ENCODE measurements around the gene CRACR2B. TPM values are rescaled to one million over a fixed set of nuclear protein-coding genes. Genes with fewer than 3 reads are reported as not detected.
A peak's percentile ranks its signal among the peaks of the same experiment; 100 is the strongest.

Gene CRACR2B
- total RNA-seq, 1 donor from 2014 or later, result 1.5 TPM

DNA sequence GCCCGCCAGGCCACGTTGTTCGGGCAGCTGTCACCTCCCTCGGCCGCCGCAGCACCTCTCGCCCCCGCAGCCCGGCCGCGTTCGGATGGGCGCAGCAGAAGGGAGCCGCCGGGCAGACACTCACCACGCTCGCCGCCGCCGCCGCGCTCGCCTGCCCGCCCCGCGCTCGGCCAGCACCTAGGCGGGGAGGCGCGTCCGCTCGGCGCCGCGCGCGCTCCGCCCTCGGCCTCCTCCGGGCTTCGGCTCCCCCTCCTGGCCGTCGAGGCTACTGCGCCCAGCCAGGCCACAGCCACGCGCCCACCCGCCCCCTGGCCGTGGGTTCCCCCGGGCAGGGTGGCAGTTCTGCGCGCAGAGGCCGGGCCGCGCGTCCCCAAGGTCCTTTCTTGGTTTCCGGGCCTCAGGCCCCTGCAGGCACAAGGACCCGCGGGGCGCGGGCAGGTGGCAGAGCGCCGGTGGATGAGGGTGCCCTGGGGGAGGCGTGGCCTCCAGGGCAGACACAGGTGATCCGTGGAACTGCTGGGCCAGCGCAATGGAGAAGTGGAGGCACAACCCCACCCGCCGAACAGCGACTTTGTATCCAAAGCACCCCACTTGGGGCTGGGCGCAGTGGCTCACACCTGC is 29.5 kb upstream of the CRACR2B start, which contains the start of gene SLC25A22:
Gene SLC25A22, minus strand, starts transcription at position 189 of the 621 bp plus-strand sequence. CDS start 3,275 bp downstream, outside the sequence.
- no peaks in the 10 kb centered on the region for H3K9me3 Mint-ChIP-seq

DNA sequence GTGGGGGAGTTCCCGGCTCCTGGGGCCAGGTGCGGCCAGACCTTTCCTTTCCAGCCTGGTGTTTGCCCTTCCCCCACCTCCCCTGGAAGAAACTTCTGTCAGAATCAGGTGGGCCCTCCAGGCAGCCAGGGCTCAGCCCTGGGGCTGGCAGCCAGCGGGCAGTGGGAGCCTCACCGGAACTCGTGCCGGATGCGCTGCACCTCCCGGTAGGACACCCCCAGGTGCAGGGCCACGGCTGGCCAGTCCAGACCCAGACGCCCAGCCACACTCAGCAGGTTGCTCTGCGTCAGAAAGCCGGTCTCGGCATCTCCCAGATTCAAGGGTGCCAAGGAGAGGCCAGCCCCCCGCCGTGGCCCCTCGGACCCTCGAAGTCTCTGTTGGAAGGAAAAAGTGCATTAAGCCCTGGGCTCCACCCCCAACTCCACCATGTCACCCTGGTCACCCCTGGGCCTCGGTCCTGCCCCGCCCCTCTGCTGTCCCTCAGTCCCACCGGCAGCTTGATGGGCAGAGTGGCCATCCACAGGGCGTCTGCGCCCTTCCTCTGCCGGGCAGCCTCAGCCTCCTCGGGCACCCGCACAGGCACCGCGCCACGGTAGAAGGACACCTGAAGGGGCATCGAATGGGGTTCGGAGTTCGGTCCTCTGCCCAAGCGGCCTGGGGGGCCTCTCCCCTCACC is 27.9 kb upstream of the CRACR2B start:
- H3K9me3 Mint-ChIP-seq, result no peaks in the 10 kb centered on the region
- peaks cover 14% of the 10 kb centered on the region for H3K36me3 Mint-ChIP-seq (ENCODE audit: low read depth)
- peaks cover 9% of the 10 kb centered on the region for H3K4me1 Mint-ChIP-seq
- no peak for DNase-seq
- H3K27ac Mint-ChIP-seq, result no peak overlapping the region
- intact Hi-C loops (cut with micrococcal nuclease), result loop anchor here (5.0 kb wide), 3 partner anchors 102 to 292 kb away; partner anchors contain the start of genes DEAF1, PHRF1, RNH1 and TMEM80
- no peak overlapping the region for H3K4me3 Mint-ChIP-seq
- H3K27me3 Mint-ChIP-seq, result no peaks in the 10 kb centered on the region

More for the DNA sequence above, 29.5 kb upstream of the CRACR2B start, which contains the start of gene SLC25A22:
- Mint-ChIP-seq H3K27me3 (no peaks in the 10 kb centered on the region), H3K36me3 (ENCODE audit: low read depth) (peaks cover 16% of the 10 kb centered on the region), H3K4me1 (peaks cover 7% of the 10 kb centered on the region), H3K27ac (peak within 1 kb of the TSS; percentile 87), H3K4me3 (peak within 1 kb of the TSS; percentile 91)
- intact Hi-C loops (cut with micrococcal nuclease), result loop anchor here (5.0 kb wide), 3 partner anchors 101 to 291 kb away; partner anchors contain the start of genes DEAF1, PHRF1, RNH1 and TMEM80
- DNase-seq, result peak; percentile 97

DNA sequence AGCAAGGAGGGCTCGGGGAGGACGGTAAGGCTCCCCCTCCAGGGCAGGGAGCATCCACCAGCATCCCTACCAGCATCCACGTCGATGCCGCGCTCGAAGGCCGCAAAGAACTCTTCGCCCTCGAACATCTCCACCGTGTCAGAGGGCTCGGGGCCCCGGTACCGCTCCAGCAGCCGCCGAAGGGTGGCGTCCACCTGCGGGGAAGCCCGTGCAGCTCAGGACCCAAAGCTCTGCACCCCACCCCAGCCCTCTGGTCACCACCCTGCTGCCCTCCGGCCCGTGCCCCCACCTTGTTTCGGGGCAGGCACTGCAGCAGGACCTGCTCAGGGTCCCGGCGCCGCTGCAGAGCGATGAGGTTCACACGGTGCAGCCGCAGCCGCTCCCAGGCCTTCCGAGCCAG is 27.2 kb upstream of the CRACR2B start:
- H3K27ac Mint-ChIP-seq, result no peak overlapping the region
- H3K9me3 Mint-ChIP-seq, result no peaks in the 10 kb centered on the region
- no peaks in the 10 kb centered on the region for H3K27me3 Mint-ChIP-seq
- no peak for DNase-seq
- intact Hi-C loops (cut with micrococcal nuclease), result no loop called here
- peaks cover 9% of the 10 kb centered on the region for H3K4me1 Mint-ChIP-seq
- no peak overlapping the region for H3K4me3 Mint-ChIP-seq
- H3K36me3 Mint-ChIP-seq (ENCODE audit: low read depth), result peaks cover 14% of the 10 kb centered on the region

DNA sequence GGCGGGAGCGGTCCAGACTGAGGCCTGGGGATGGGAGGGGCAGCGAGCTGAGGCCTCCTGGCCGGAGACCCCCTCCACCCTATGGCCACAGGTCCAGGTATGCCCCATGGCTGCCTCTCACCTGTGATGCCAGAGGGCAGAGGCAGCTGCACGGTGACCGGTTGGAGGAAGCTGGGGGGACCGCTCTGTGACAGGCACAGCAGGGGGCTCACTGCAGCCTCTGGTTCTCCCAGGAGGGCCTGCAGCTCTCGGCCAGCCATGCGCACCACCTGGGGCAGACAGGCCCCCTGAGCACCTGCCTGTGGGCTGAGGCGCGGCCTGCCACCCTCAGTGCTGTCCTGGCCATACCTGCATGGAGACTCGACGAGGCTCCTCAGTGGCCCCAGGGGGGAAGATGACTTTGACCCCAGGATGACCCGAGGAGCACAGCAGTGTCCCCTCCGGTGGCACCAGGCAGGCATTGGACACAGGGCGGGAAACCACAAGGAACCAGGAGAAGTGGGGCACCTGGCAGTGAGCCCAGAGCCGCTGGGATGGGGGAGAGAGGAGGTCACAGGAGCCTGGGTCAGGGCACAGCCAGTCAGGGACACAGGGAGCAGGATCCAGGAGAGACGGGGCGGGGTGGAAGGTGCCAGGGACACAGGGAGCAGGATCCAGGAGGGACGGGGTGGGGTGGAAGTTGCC is 26.5 kb upstream of the CRACR2B start:
- DNase-seq, result no peak
- no peaks in the 10 kb centered on the region for H3K9me3 Mint-ChIP-seq
- peaks cover 10% of the 10 kb centered on the region for H3K36me3 Mint-ChIP-seq (ENCODE audit: low read depth)
- H3K4me3 Mint-ChIP-seq, result peak overlapping the region; percentile 35
- peaks cover 7% of the 10 kb centered on the region for H3K4me1 Mint-ChIP-seq
- intact Hi-C loops (cut with micrococcal nuclease), result no loop called here
- H3K27ac Mint-ChIP-seq, result peak overlapping the region; percentile 20
- H3K27me3 Mint-ChIP-seq, result no peaks in the 10 kb centered on the region

DNA sequence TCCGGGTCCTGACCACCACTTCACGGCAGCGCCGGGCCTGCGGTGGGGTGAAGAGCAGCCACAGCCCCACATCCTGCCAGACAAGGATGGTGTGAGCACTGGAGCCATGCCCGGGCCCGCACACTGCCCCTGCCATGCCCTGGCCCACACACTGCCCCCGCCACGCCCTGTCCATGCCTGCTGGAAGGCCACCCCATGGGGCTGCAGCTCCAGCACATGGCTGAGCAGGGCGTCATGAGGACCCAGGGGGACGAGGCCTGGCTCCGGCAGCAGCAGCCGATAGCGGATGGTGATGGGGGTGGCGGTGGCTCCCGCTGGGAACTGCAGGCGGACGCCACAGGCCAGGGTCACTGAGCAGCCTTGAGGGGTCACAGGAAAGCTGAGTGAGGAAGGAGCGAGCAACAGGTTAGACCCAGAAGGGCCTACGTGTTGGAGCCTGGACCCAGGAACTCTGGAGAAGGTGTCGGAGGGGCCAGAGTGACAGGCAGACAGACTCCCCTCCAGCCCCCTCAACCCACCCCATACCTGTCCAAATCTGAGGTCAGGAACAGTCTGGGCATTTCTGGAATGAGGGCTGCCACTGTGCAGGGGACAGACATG is 25.6 kb upstream of the CRACR2B start:
- H3K4me3 Mint-ChIP-seq, result no peak overlapping the region

DNA sequence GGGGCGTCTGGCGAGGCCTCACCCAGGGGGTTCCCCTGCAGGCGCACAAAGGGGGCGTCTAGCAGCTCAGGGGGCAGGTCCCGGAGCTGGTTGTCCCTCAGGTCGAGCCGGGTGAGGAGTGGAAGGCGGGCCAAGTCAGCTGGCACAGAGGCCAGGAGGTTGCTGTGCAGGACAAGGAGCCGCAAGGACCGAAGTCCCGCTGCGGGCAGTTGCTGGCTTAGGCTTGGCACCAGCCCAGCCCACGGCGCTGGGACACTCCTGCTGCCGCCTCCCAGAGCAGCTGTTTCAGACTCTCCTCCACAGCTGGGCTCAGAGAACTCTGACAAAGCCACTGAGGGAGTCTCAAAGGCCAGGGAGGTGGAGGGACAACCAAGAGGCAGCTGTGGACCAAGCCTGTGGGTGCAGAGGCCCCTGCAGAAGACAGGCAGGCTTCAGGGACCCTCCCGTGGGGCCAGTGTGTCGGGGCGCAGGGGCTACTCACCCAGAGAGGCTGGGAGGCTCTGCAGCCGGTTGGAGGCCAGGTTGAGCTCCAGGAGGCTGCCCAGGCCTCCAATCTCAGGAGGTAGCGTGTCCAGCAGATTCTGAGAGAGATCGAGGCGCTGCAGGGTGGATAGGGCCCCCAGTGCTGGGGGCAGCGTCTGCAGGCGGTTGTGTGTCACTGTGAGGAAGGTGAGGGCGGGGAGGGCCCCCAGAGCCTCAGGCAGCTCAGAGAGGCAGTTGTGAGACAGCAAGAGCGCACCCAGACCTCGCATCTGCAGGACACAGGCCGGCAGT is 24.8 kb upstream of the CRACR2B start:
- Mint-ChIP-seq H3K36me3 (ENCODE audit: low read depth) (peaks cover 10% of the 10 kb centered on the region), H3K9me3 (no peaks in the 10 kb centered on the region), H3K4me3 (peak overlapping the region; percentile 45), H3K27ac (no peak overlapping the region), H3K4me1 (peaks cover 4% of the 10 kb centered on the region), H3K27me3 (no peaks in the 10 kb centered on the region)
- DNase-seq, result no peak
- intact Hi-C loops (cut with micrococcal nuclease), result no loop called here

More for the DNA sequence above, 25.6 kb upstream of the CRACR2B start:
- intact Hi-C loops (cut with micrococcal nuclease), result no loop called here
- H3K4me1 Mint-ChIP-seq, result peaks cover 2% of the 10 kb centered on the region
- peaks cover 10% of the 10 kb centered on the region for H3K36me3 Mint-ChIP-seq (ENCODE audit: low read depth)
- DNase-seq, result no peak
- H3K9me3 Mint-ChIP-seq, result no peaks in the 10 kb centered on the region
- no peaks in the 10 kb centered on the region for H3K27me3 Mint-ChIP-seq
- no peak overlapping the region for H3K27ac Mint-ChIP-seq

DNA sequence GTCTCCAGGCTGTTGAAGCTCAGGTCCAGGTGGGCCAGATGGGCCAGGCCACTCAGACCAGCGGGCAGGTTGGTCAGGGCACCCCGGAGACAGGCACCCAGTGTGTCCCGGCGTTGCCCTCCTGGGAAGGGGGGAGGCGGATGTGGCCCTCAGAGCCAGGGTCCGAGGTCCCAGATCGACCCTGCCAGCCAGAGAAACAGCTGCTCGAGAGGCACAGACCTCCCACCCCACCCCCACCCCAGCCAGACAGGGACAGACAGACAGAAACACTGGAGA is 24.3 kb upstream of the CRACR2B start:
- H3K4me1 Mint-ChIP-seq, result peaks cover 6% of the 10 kb centered on the region
- peaks cover 10% of the 10 kb centered on the region for H3K36me3 Mint-ChIP-seq (ENCODE audit: low read depth)
- intact Hi-C loops (cut with micrococcal nuclease), result no loop called here
- H3K27ac Mint-ChIP-seq, result no peak overlapping the region
- no peak for DNase-seq
- H3K27me3 Mint-ChIP-seq, result no peaks in the 10 kb centered on the region
- peak overlapping the region; percentile 79 for H3K4me3 Mint-ChIP-seq
- H3K9me3 Mint-ChIP-seq, result no peaks in the 10 kb centered on the region

DNA sequence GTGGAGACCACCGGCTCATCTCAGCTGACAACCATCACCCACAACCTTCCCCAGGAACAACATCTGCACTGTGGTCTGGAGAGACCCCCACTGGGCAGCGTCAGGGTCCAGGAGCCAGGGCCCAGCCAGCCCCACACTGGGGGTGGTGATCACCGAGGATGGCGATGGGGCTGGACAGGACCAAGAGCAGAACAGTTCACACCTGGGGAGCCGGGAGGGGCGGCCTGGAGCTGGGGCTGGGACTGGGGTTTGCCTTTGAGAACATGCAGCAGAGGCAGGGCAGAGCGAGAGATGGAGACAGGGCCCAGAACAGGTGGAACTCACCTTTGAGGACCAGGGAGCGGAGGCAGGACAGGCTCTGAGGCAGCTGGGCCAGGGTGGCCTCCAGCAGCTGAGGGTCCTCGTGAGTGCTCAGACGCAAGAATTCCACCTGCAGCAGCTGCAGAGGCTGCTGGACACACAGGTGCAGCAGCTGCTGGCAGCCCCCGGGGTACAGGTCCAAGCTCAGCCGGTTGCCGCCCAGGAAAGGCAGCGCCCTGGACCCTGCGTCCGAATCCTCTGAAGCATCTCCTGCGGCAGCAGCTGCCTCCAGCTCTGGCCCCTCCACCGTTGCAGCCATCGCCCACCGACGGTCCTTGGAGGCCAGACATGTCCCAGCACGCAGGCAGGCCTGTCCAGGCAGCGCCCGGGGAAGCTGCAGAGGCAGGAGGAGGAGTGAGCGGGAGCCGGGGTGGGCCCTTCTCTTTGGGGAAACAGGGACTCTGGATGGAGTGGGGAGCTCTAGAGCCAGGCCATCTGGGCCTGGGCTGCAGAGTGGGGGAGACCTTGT is 23.7 kb upstream of the CRACR2B start:
- peak overlapping the region; percentile 69 for H3K27ac Mint-ChIP-seq
- peaks cover 11% of the 10 kb centered on the region for H3K36me3 Mint-ChIP-seq (ENCODE audit: low read depth)
- no peaks in the 10 kb centered on the region for H3K27me3 Mint-ChIP-seq
- H3K4me3 Mint-ChIP-seq, result peak overlapping the region; percentile 79
- no peaks in the 10 kb centered on the region for H3K9me3 Mint-ChIP-seq
- intact Hi-C loops (cut with micrococcal nuclease), result no loop called here
- peaks cover 8% of the 10 kb centered on the region for H3K4me1 Mint-ChIP-seq
- no peak for DNase-seq

DNA sequence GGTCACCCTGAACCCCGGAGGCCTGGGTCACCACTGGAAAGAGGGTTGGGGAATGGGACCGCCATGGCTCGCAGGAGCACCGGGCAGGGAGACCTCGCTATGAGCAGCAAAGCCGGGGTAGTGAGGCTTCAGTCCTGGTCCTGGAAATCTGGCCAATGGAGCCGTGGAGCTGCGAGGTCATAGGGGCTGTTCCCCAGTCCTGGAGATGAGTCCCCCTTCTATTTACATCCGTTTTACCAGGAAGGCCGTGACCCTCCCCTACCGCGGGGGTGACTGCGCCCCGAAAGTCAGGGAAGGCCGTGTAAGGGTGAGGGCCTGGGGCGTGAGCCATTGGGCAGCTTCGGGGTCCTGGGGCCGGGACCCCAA is 23.1 kb upstream of the CRACR2B start:
- H3K27me3 Mint-ChIP-seq, result no peaks in the 10 kb centered on the region
- H3K9me3 Mint-ChIP-seq, result no peaks in the 10 kb centered on the region
- peaks cover 9% of the 10 kb centered on the region for H3K4me1 Mint-ChIP-seq
- H3K27ac Mint-ChIP-seq, result peak overlapping the region; percentile 69
- no peak for DNase-seq
- intact Hi-C loops (cut with micrococcal nuclease), result no loop called here
- H3K4me3 Mint-ChIP-seq, result peak overlapping the region; percentile 79
- H3K36me3 Mint-ChIP-seq (ENCODE audit: low read depth), result peaks cover 12% of the 10 kb centered on the region

DNA sequence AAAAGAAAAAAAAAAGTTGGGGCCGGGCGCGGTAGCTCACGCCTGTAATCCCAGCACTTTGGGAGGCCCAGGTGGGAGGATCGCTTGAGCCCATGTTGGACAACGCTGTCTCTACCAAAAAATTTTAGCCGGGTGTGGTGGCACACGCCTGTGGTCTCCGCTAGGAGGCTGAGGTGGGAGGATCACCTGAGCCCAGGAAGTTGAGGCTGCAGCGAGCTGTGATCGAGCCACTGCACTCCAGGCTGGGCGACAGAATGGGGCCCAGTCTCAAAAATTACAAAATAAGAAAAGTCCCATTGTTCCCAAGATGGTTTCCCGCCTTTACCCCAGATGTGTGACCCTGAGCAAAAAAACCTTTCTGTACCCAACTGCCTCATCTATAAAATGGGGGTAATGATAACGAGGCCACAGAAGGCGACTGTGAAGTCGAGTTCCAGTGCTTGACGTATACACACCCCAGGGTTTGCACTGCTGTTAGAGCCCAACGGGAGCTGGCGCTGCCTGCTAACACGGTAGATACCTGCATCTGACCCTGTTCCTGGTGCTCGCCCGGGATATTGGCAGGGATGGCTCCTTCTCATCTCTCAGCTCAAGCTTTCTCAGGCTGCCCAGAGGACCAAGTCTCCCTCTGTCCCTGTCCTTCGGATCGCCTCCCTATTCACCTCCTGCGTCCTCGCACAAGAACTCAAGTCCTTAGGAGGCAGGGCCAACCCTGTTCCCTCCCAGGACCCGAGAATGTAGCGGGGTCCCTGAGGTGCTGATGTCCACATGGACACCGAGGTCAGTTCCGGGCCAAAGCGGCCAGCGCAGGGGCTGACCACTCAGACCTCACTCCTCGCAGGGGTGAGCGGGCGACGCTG is 19.1 kb upstream of the CRACR2B start:
- no peaks in the 10 kb centered on the region for H3K9me3 Mint-ChIP-seq
- intact Hi-C loops (cut with micrococcal nuclease), result loop anchor here (1.0 to 2.0 kb wide), 4 partner anchors 11 to 34 kb away; partner anchors contain the start of genes GATD1, POLR2L and TSPAN4
- peak overlapping the region; percentile 98 for H3K27ac Mint-ChIP-seq
- peak; percentile 71 for DNase-seq
- H3K27me3 Mint-ChIP-seq, result no peaks in the 10 kb centered on the region
- H3K36me3 Mint-ChIP-seq (ENCODE audit: low read depth), result peaks cover 32% of the 10 kb centered on the region
- H3K4me1 Mint-ChIP-seq, result peaks cover 24% of the 10 kb centered on the region
- peak overlapping the region; percentile 94 for H3K4me3 Mint-ChIP-seq

DNA sequence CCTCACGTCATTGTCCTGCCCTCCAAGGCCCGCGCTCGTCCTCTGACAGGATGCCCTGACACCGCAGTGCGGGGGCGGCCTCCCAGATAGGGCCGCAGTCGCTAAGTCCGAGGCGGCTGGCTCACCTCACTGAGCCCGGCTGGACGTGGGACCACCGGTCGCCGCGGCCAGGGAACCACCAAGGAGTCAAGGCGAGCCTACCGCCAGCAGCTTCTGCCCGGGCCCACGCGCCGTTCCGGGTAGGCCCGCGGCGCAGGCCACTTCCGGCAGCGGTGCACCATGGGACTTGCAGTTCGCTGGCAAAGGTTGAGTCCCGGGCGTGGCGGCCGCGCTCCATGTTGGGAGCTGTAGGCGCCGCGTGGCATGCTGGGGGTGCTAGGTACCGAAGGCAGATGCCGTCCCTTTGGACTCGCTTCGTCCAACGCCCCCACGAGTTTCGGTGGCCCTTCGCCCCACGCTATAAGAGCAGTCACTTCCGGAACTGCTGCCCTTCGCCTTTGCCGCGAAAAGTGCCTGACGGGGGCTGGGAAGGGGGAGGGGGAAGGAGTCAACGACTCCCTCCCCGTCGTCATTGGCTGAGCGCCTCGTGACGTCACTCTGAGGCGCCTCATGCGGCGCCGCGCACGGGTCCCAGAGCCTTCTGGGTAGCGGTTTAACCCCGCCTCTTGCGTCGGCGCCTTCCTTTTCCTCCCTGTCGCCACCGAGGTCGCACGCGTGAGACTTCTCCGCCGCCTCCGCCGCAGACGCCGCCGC is 18.3 kb upstream of the CRACR2B start, which contains the start of gene RPLP2:
Gene RPLP2, plus strand, starts transcription at position 681 of the 753 bp plus-strand sequence. CDS start 268 bp downstream, outside the sequence.
- H3K27ac Mint-ChIP-seq, result peak within 1 kb of the TSS; percentile 98
- no peaks in the 10 kb centered on the region for H3K9me3 Mint-ChIP-seq
- H3K36me3 Mint-ChIP-seq (ENCODE audit: low read depth), result peaks cover 35% of the 10 kb centered on the region
- H3K27me3 Mint-ChIP-seq, result no peaks in the 10 kb centered on the region
- DNase-seq, result peak; percentile 99
- intact Hi-C loops (cut with micrococcal nuclease), result loop anchor here (1.0 to 2.0 kb wide), 5 partner anchors 10 to 33 kb away; partner anchors contain the start of genes CRACR2B, GATD1, POLR2L and TSPAN4
- peak within 1 kb of the TSS; percentile 94 for H3K4me3 Mint-ChIP-seq
- H3K4me1 Mint-ChIP-seq, result peaks cover 27% of the 10 kb centered on the region

Data from activated CD4-positive, alpha-beta T cell treated with anti-CD3 and anti-CD28 coated beads, Interleukin-2, amount 10 ng/mL, durations not matched to agents 24 days and 14 days (primary cell).